Left ventricle myocardium inferior (tissue), 1 donor: ENCODE results near the gene SLC22A7. TPM values are rescaled to one million over a fixed set of nuclear protein-coding genes. Genes with fewer than 3 reads are reported as not detected.
A peak's percentile ranks its signal among the peaks of the same experiment; 100 is the strongest.

Experiments used
- DNase-seq: peaks from one replicate; pipeline ENCODE4 v3.0.0-alpha.2; 2020
- H3K27ac ChIP-seq: fragments of 200-600 bp; replicated peaks from 2 replicates; pipeline ENCODE4 v1.8.0; 2021
- H3K27me3 ChIP-seq: fragments of 200-600 bp; 2 replicates; pipeline ENCODE4 v1.8.0; 2021; ENCODE audit warnings: low read depth
- H3K36me3 ChIP-seq: fragments of 200-600 bp; 2 replicates; pipeline ENCODE4 v1.8.0; 2021
- H3K4me1 ChIP-seq: fragments of 200-600 bp; 2 replicates; pipeline ENCODE4 v1.8.0; 2021
- H3K4me3 ChIP-seq: fragments of 200-600 bp; 2 replicates; pipeline ENCODE4 v1.8.0; 2021; ENCODE audit warnings: mild to moderate bottlenecking, moderate library complexity
- H3K9me3 ChIP-seq: fragments of 200-600 bp; replicated peaks from 2 replicates; pipeline ENCODE4 v1.8.0; 2021
- CTCF ChIP-seq: fragments of 200-600 bp; IDR thresholded peaks from 2 replicates; pipeline ENCODE4 v1.8.0; 2021; ENCODE audit warnings: antibody characterized with exemption, mild to moderate bottlenecking, borderline replicate concordance
- intact Hi-C: fragments of 100-400 bp; cut with micrococcal nuclease; formaldehyde crosslinking; loops from one replicate; pipeline ENCODE4 v1.11.0; 2022
- total RNA-seq: library from RNA; stranded (reverse); fragmentation: NEBNext Ultra II Directional; extraction: Animal tissue kit (Norgen Biotek cat#: 25700); gene quantifications from one replicate; pipeline ENCODE4 v1.2.1, GENCODE V29; 2021
- donor health status: DM: no; HTN: yes; CAD: no; lungs with severe emphysema.

The SLC22A7 gene
- total RNA-seq, 1 donor from 2014 or later = not detected

- intact Hi-C loops = no loop called here
- peaks cover 35% of the 10 kb centered on the region for H3K4me1 ChIP-seq
- DNase-seq = no peak
- peaks cover 65% of the 10 kb centered on the region for H3K27me3 ChIP-seq
- no peaks in the 10 kb centered on the region for H3K9me3 ChIP-seq
- no peak overlapping the region for H3K27ac ChIP-seq
- no peaks in the 10 kb centered on the region for H3K36me3 ChIP-seq
- TF ChIP-seq CTCF = no peak
- no peak overlapping the region for H3K4me3 ChIP-seq
Measured at GRCh38 chr6:43273707-43274106, 24.4 kb upstream of the SLC22A7 start.

GRCh38 chr6:43274127-43274915 lies 23.7 kb upstream of the SLC22A7 start:
- Histone ChIP-seq H3K4me3 (peak overlapping the region; percentile 64), H3K36me3 (no peaks in the 10 kb centered on the region), H3K4me1 (peaks cover 29% of the 10 kb centered on the region), H3K9me3 (no peaks in the 10 kb centered on the region), H3K27me3 (peaks cover 63% of the 10 kb centered on the region), H3K27ac (no peak overlapping the region)
- TF ChIP-seq CTCF = no peak
- intact Hi-C loops = no loop called here
- DNase-seq = no peak

- Histone ChIP-seq H3K27ac (no peak overlapping the region), H3K27me3 (peaks cover 55% of the 10 kb centered on the region), H3K9me3 (no peaks in the 10 kb centered on the region), H3K4me1 (peaks cover 22% of the 10 kb centered on the region), H3K4me3 (peak overlapping the region; percentile 64), H3K36me3 (no peaks in the 10 kb centered on the region)
- no peak for DNase-seq
- intact Hi-C loops = no loop called here
- no peak for TF ChIP-seq CTCF
Measured at GRCh38 chr6:43274916-43275597, 23.0 kb upstream of the SLC22A7 start.

- H3K27me3 ChIP-seq = peaks cover 55% of the 10 kb centered on the region
- H3K9me3 ChIP-seq = no peaks in the 10 kb centered on the region
- no peak overlapping the region for H3K27ac ChIP-seq
- H3K4me3 ChIP-seq = peak overlapping the region; percentile 64
- TF ChIP-seq CTCF = no peak
- intact Hi-C loops = no loop called here
- H3K4me1 ChIP-seq = peaks cover 18% of the 10 kb centered on the region
- DNase-seq = no peak
- no peaks in the 10 kb centered on the region for H3K36me3 ChIP-seq
Measured at GRCh38 chr6:43275801-43276576, 22.1 kb upstream of the SLC22A7 start.

GRCh38 chr6:43276577-43277305 lies 21.3 kb upstream of the SLC22A7 start:
- no peak overlapping the region for H3K27ac ChIP-seq
- peak overlapping the region; percentile 64 for H3K4me3 ChIP-seq
- no peaks in the 10 kb centered on the region for H3K9me3 ChIP-seq
- peaks cover 18% of the 10 kb centered on the region for H3K4me1 ChIP-seq
- intact Hi-C loops = no loop called here
- no peak for DNase-seq
- H3K27me3 ChIP-seq = peaks cover 55% of the 10 kb centered on the region
- no peaks in the 10 kb centered on the region for H3K36me3 ChIP-seq
- TF ChIP-seq CTCF = no peak
